HG02571 (cell line): ENCODE data around the gene HS3ST4.
"Not testable (repeated sequence)": the region's sequence is repeated elsewhere in the genome, so short reads cannot be mapped to it uniquely, and the experiment has no call there.

Experiments
- ATAC-seq: cut with Tn5 transposase; IDR thresholded peaks from one replicate; pipeline ENCODE4 v1.9.1; 2021; ENCODE audit warnings: mild to moderate bottlenecking, moderate library complexity; ENCODE audit not compliant: unreplicated experiment

HS3ST4 gene

DNA sequence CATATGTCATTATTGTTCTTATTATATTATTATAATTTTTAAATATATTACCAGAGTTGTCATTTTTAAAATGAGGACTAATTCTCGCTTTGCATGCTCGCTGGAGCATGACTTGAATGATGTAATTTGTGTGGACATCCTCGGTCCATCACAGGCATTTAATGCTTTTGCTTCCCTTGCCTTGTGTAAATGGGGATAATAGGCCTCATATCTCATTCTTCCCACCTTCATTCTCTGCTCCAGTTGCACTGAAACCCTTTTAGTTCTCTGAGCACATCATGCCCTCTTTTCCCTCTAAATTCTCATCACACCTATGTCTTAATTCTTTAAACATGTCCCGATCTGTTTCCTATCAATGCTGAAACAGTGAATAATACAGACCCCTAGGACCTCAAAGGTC is 285.4 kb downstream of the HS3ST4 start:
- no peak for ATAC-seq

DNA sequence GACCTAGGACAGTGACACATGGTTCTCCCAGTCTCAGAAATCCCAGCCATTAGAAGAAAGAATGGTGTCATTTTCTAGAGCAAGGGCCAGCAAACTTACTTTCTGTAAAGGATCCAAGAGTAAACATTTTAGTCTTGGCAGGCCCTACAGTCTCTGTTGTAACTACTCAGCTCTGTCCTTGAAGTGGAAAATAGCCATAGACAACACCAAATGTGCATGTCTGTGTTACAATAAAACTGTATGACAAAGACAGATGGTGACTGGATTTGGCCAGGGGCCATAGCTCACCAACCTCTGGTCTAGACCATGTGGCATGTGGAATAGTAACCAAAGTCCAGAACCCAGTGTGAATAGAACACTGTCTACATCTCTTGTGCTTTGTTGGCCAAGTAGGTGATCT is 286.5 kb downstream of the HS3ST4 start:
- ATAC-seq: no peak

DNA sequence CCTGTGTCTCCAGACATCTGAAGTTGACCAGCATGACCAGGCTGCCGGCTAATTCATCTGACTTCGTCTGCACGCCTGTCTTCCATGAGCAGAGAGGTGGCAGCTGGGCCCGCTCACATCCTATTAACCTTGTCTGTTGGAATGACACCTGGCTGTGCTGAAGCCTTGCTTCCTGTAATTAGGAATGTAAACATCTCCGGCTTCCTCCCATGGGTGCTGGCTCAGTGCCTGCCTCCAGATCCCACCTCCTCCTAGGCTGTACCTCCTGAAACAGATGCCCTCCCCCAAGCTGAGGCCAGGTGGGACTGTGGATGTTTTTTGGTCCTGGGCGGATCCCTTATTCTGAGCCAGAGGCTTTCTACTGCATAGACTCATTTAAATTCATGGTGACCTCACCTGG is 296.3 kb downstream of the HS3ST4 start:
- no peak for ATAC-seq

DNA sequence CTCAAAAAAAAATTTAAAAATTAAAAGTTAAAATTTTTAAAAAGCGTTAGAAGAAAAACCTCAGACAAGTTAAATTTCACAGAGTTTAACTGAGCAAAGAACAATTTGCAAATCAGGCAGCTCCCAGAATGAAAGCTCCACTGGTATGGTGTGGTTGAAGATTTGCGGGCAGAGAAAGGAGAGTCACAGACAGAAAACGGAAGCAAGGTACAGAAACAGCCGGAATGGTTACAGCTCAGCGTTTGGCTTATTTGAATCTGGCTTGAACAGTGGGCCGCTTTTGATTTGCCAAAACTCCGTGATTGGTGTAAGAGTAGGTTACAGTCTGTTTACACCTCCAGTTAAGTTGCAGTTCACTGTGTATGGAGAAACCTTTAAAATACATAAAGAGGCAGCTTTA is 297.1 kb downstream of the HS3ST4 start:
- ATAC-seq: no peak

DNA sequence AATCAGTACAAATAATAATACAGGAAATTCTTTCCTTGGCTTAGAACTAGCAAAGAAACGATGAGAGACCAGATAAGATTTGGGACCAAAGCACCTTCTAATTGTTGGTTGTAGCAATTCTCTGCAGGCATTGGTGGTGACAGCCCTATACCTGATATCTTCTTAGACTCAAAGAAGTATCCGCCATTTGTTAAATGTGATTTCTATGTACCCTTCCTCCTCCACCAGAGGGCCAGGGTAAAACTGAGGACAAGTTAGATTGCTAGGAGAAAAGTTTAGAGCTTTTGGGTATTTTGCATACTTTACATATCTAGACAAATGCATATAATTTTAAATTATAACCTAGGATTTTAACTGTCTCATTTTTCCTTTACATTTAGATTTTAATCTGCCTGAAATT is 304.3 kb downstream of the HS3ST4 start:
- no peak for ATAC-seq

DNA sequence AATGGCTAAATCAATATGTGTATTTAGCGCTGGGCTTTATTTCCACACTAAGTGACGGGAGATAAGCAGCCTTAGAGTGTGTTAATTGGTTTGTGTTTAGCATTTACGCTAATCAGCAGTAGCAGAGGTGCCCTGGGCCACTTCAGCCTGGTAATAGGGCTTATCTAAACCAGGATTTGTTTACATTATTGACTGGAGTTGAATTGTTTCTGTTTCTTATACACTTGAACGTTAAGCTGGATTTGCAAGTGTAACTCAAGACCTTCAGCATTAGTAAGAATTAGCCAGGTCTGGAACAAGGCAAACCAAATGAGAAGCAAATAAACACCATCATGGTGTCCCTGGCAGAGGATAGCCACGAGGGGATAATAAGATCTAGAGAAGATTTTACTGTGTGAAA is 313.6 kb downstream of the HS3ST4 start:
- no peak for ATAC-seq

DNA sequence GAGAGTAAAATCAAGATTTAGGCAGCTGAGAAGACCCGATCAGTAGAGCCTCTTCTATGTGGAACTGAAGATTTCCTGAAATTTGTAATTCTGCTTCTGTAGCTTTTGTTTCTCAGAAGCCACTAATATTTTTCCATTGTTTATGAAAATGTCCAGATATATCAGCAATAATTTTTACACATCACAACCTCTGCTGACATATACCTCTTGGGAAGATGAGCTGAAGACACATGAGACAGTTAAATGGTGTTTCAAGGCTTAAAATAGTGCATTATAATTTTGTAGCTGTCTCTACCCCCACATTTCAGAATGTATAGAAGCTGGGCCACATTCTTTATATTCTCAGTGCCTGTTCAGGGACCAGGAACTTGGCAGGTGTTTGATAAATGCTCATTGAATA is 320.6 kb downstream of the HS3ST4 start:
- ATAC-seq: no peak

DNA sequence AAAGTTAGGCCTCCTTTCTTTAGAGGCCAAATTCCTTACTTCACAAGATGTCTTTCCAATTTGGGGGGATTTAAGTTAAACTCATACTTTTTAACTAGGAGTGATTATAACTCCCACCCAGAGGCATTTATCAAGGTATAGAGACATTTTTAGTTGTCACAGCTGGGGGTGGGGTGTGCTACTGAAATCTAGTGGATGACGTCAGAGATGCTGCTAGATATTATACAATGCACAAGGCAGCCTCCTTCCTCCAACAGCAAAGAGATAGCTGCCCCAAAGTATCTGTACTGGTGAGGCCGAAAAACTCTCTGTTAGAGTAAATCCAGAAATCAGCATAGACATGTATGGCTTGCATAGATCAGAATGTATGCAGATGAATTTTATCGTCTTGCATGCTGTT is 324.0 kb downstream of the HS3ST4 start:
- ATAC-seq: no peak

DNA sequence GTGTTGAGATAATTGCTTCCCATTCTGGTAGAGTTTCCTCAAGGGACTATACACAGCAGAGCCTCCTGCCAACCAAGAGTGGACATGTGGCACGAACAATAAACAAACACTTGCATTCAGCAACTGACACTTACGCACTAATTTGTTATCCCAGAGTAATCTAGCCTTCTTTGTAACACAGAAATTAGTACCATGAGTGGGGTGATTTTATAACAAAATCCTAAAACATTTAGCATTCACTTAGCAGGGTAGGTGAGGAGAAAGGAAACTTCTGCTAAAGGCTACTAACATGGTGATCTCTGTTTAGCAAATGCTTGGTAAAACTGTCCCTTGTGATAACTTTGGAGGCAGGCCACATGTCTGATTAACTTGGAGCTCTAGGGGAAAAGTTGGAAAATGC is 325.2 kb downstream of the HS3ST4 start:
- no peak for ATAC-seq

DNA sequence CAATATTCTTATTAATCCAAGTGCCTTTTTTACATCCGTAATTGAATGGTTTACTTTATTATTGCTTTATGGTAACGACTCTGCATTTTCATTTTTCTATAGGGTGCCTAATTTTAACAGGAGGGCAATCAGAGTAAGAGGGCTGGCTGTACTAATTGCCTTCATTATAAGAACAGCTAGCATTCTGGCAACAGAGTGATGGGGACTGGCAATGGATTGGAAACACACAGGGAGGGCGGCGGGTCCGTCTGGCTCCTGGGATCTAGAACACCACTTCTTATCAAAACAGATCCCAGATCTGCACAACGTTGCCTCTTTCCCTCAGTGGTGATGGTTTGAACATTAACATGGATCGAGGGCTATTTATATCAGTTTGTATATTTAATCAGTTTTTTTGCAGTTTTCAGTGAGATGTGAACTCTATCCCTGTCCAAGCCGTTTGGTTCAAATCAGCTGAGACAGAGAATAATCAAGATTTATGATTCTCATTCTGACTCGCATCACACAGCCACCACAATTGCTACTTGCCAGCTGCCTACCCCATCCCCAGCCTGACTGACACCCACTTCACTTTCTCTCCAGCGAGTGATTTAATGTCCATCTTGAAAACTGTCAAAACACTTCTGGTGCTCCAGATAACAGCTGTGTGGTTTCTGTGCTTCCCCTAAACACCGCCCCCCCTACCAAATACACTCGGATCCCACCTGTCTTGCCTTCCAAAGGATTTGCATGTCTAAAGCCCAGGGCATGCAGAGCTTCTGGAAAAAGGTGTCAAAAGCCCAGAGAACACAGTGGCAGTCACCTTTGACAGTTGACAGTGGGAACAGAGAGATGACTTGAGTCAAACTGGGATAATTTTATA is 327.9 kb downstream of the HS3ST4 start:
- ATAC-seq: no peak

DNA sequence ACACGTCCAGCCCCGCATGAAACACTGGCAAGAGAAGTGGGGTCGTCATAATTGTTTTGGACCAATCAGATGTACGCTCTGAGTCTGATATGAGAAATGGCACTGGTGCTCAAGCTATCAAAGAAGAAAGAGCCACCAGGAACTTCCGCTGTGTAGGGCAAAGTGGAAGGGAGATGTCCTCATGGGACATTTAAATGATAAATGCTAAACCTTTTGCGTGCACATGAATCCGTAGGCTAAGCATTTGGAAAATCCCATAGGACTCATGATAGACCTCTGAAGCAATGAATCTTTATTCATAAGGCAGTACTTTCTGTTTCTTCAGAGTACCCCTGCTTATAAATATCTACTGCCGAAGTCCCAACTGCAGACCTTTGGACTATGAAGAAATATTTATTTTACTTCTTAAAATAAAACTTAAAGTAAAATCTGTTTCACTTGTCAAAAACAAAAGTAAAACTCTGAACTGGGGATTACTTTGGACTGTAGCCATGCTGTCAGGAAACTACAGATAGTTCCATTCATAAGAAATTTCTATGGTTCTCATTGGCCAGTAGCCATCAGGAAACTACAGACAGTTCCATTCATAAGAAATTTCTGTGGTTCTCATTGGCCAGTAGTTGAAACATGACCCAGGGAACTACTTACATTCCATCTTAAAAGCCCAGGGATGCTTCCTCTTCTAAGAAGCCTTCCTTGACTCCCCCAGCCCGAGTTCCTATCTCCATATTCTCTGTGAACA is 335.1 kb downstream of the HS3ST4 start:
- ATAC-seq: no peak

DNA sequence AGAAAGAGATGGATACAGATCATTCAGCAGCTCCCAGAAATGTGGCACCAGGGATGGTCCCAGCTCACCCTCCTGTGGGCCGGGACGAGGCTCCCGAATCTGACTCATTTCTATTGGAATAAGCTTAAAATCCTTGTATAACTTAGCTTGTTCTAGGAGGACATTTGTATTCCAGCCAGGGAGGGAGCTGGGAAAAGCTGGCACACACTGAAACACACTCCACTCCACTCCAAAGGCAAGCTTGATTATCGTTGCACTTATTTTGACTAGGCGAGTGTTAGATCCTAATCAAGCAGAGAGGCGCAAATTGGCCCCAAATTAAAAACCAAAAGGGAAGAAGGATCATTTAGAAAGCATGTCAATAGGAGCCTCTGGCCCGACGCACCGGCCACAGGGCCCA is 339.5 kb downstream of the HS3ST4 start:
- no peak for ATAC-seq

DNA sequence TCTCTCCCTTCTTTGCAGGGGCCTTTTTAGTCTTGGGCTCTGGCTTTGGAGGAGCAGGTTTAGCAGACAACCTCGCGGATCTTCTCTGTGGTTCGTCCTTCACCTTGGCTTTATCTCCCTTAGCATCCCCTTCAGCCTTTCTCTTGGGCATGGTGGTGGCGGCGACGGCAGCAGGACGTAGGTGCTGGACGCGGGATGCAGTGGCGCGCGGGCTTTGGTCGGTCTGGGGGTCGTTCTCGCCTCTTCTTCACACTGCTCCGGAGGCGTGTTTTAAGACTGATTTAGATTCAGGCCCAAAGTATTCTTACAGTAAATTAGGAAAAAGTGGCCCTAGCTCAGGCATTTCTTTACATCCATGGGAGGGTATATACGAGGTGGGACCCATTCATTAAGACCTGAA is 340.9 kb downstream of the HS3ST4 start:
- not testable (repeated sequence) for ATAC-seq

DNA sequence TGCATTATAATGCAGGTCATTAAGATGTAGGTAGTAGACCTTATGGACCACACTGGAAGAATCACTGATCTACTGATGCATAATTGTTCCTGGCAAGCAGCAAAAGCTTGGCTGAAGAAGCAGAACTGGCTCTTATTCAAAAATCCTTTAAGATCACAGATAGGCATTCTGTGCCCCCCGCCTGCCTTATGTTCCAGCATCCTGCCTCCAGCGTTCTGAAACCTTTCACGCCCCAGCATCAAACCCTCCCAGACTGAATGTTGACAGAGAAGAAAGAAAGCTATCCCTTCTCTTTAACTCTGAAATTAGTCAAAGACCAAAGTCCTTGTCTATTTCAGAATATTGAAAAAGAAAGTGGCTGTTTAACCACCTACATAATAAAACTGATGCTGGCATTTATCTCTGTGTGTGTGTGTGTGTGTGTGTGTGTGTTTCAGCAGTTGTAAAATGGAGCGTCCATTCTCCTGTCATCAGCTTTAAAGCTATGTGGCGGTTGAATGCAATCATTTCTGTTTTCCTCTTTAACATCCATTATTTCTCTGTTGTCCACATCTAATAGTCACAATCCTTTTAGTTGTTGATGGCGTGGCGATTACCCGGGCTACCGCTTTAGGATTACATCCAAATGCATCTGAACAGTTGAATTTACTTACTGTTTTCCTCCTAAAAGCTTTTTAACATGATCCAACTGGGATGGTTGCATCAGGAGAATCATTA is 350.4 kb downstream of the HS3ST4 start:
- no peak for ATAC-seq

DNA sequence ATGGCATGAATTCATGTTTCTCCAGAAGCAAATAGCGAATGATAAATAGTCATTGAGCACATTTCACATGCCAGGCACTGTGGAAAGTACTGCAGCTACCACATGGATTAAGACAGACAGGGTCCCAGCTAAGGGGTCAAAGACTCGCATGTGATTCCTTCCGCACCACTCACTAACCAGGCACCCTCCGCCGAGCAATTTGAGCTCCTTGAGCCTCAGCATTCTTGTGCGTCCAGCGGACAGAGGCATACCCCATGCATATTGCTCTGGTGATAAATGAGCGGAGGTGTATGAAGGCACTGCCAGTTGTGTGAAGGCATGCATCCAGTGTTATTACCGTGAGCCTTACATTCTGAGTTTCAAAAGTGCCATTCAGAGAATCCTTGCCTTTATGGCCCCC is 358.7 kb downstream of the HS3ST4 start:
- no peak for ATAC-seq

DNA sequence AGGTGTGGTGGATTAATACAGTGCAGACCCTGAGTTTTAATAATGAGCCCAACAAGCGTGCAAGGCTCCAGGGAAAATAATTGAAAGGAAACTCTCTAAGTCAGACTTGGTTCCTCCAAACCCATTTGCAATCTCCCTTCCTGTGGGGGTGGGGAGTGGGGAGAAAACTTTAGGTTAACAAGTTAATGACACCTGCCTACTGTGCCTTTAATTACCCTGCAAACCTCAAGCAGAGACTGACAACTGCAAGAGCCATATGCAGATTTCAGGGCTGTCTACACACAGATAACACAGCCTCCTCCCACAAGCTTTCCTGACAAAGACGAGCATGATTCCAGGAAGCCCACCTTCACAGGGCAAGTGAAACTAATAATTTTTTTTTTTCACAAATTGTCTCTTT is 359.3 kb downstream of the HS3ST4 start:
- no peak for ATAC-seq

DNA sequence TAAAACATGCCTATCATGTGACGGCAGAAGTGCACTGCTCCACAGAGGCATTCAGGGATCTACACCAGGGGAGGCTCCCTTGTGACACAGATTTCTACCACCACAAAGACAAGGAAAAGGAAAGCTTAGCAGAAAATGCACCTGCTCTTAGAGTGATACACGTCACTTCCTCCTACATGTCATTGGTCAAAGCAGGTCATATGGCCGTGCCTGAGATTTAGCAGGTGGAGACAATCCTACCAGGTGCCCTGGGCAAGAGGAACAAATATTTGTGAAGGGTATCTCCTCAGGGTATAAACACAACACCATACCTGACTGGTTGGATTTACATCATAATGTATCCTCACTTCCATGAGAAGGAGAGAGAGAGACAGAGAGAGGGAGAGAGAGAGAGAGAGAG is 362.1 kb downstream of the HS3ST4 start:
- no peak for ATAC-seq

DNA sequence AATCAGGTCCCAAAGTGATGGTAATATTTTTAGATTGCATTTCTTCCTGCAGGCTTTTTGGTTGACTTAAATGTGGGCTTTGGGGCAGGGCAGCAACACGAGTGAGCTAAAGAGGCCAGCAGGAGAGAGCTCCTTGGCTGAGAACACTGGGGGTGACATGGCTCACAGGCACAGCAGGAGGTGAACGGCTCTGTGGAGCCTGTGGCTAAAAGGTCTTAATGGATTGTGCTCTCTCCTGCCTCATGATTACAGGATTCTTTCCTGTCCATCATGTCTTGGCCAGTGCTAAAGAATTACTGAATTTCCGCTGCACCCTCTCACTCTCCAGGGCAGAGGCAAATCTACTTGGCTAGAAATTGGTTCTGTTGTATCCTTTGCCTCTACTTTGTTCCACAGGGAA is 366.6 kb downstream of the HS3ST4 start:
- no peak for ATAC-seq

DNA sequence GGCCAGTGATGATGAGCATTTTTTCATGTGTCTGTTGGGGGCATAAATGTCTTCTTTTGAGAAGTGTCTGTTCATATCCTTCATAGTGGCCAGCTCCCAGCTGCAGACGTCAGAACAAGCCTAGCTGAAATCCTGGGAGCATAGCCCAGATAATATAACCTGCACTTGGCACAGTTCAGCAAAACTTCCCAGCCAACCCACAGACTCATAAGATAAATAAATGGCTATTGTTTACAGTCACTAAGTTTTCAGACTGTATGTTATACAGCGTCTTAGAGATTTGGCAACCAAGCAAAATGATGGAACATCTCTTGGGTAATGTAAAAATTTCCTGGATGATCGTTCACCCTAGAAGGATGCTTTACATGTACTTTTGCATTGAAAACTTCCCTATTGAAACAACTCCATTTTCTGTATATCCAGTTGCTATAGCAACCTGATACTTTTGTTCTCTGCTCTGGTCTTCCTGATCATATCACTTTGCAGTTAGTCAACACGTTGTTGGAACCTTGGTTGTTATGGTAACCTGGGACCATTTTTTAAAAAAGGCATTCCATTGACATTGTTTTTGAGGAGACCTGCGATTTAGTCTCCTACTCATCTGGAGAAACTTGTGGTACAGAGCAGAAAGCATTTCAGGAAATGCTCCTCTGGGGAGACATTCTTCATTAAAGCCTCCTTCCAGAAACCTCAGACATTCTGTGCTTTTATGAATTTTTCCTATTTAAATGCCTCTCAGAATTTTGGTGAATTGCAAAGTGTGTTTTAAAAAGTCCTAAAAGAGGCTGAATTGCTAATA is 378.7 kb downstream of the HS3ST4 start:
- no peak for ATAC-seq

DNA sequence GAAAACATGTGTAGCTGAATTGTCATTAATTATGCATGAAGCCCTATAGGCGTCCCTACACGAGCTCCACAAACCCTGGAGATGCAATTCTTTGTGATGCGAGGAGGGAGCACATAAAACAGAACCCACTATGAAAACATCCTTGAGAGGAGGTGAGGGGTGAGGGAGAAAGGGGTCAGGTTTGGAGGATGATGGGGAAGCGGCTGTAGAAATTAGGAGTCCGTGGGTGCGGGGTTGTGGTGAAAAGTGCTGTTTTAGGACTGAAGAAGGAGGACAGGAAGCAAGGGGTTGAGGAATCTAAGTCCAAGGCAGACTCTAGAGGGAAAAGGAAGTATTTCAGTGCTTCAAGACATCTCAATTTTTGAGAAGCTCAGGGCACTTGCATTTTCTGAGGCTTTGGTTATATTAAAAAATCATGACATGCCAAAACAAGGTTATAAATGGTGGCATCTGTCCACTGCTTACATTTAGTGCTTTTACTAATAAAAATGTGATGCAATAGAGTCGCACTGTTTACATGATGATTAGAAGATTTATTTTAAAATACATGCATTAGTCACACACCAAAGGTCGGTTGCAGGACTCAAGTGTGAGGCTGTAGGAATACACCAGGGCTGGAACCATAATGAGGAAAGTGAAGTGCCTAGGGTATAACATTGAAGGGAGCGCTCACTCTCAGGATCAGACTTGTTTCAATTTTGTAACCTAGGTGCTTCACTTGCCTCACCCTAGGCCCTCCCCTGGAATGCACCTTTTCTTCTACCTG is 379.5 kb downstream of the HS3ST4 start:
- ATAC-seq: no peak
